HG03025 (cell line): ENCODE data around the gene CKS2.
"Not testable (repeated sequence)": the region's sequence is repeated elsewhere in the genome, so short reads cannot be mapped to it uniquely, and the experiment has no call there.

ENCODE experiments used
- ATAC-seq: cut with Tn5 transposase; IDR thresholded peaks from one replicate; pipeline ENCODE4 v1.9.1; 2021; ENCODE audit warnings: mild to moderate bottlenecking, moderate library complexity; ENCODE audit not compliant: unreplicated experiment, low FRiP score

Gene CKS2

DNA sequence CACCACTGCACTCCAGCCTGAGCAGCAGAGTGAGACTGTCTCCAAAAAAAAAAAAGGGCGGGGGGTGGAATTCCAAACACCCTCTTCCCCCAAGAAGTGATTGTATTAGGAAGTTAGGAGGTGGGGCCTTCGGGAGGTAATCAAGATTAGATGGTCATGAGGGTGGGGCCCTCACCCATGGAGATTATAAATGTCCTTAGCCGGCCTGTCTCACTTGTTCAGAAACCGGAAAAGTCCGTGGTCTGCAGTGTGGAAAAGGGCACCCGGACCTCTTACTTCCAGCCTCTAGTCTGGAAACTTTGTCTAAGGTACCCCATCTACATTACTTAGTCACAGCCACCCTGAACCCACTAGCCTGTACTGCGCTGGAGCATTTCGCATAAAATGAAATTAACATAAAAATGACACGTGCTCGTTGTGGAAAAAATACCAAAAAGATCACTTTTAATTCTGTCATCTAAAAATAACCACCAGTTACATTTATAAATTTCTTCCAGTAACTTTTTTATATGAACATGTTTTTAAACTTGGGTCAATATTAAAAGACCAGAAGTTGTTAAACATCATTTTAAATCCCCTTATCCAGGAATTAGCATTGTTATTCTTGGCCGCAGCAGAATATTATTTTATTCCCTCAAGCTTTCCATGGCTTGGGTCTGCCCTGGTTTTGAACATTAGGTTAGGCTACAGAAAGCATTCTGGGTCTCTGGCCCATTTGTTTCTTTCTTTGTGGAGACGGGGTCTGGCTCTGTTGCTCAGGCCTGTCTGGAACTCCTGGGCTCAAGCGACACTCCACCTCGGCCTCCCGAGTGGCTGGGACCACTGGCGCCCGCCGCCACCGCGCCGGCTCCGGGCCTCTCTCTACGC, 1.2 kb upstream of the CKS2 start:
- ATAC-seq, result no peak

DNA sequence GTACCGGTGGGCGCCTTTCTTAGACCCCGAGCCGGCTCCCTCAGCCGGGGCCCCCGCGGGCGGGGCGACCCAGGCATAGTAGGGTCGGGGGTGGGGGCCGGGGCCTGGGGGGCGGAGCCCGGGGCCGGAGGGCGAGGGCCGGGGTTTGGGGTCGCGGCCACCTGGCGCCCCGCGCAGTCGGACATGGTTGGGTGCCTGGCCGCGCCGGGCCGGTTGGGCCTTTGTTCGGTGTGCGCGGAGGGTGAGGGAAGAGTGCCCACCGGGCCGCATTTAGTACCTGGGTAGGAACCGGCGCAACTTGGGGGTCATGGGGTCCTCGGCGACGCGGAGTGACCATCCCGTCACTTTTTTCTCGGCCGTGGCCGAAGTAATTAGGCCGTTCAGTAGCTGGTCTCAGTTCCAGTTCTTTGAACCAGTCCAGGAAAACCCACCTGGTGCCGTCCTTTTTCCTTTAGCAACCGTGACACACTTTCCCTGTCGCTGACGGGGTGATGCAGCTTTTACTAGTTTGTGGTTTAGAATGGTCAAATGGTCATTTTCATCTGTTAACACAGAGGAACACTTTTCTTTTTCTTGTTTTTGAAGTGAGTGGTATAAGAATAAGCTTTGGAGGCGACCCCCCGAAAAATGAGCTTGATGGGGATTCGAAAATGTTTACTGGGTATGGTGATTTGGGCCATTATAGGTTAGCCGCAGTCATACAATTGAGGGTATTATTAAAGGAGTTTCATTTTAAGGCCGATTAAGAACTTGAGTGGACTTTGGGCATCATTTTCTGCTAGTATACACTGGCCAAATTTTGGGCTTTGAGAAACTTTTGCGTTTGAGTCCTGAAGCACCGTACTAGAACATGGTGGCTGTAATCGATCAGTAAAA, 589 bp downstream of the CKS2 start:
- no peak for ATAC-seq

DNA sequence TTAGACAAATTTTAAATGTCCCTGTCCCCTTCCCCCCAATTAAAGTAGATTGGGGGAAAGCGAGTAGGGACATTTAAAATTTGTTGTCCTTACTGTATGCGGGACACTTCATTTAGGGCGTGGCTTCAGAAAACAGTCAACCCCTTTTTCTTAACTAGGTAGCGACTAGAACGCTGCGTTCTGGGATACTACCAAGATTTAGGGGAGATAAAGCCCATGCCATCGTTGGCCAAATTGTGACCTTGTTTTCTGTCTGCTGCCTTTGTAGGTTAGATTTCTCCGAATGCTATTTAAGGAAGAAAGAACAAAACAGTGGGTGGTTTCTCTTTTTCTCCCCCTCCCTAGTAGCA, 1.2 kb downstream of the CKS2 start:
- ATAC-seq, result no peak

DNA sequence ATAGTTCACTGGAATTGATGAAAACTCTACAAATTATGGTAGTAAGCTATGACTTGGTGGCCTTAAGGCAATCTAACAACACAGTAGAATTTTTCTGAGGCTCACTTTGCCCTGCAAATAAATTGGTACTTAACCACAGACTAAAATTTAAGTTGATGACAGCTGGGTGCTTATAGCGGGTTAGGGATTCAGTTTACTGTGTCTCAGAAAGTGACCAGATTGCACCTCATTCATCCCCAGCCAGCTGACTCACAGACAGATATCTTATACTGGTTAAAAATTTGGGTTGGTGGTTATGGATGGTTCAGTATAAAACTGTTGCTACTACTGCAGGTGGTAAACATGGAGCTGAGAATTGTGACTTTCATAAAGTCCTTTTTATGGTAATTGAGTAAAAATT, 2.8 kb downstream of the CKS2 start:
- ATAC-seq, result no peak

DNA sequence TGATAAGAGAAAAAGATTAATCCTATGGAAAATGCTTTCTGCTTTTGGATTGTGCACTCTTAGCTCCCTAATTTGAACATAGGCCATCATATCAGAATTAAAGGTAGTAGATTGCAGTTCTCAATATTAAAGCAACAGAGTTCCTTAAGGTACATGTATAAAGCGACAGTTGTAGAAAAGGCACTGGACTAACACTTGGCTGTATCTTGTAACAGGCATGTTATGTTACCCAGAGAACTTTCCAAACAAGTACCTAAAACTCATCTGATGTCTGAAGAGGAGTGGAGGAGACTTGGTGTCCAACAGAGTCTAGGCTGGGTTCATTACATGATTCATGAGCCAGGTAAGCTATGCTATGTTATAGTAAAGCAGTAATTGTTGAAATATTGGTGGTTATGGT, 4.0 kb downstream of the CKS2 start:
- no peak for ATAC-seq

DNA sequence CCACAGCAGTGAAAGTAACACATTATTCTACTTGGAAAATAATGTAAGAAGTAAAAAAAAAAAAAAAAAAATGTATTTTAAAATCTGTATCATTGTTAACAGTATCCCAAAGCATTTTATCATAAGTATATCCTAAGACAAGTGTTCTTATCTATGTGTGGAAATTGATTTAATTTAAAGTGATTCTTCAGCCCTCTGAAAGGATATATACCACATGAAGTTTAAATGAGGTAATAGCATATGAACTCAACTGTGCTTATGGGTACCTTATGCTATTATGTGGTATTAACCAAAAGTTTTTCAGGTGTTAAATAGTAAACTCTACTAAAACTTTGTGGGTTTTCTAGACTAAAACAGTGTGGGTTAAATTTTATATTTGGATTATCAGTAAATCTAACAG, 4.5 kb downstream of the CKS2 start:
- no peak for ATAC-seq

DNA sequence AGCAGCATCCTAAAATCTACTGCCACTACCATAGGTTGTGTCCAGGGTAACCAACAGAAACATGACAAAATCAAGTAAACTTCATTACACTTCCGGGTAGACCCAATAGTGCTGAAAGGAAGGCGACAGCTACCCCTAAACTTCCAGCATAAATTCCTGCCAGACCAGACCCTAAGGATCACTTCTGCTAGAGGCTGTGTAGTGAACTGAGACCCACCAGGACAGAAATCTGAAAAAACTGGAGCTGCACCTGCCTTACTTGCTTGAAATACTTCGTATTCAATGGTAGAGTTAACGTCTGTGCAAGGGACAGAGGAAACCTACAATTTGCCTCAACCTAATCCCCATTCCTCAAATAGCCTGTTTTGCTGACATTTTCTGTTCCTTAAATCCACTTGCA, 6.3 kb downstream of the CKS2 start:
- ATAC-seq, result no peak

DNA sequence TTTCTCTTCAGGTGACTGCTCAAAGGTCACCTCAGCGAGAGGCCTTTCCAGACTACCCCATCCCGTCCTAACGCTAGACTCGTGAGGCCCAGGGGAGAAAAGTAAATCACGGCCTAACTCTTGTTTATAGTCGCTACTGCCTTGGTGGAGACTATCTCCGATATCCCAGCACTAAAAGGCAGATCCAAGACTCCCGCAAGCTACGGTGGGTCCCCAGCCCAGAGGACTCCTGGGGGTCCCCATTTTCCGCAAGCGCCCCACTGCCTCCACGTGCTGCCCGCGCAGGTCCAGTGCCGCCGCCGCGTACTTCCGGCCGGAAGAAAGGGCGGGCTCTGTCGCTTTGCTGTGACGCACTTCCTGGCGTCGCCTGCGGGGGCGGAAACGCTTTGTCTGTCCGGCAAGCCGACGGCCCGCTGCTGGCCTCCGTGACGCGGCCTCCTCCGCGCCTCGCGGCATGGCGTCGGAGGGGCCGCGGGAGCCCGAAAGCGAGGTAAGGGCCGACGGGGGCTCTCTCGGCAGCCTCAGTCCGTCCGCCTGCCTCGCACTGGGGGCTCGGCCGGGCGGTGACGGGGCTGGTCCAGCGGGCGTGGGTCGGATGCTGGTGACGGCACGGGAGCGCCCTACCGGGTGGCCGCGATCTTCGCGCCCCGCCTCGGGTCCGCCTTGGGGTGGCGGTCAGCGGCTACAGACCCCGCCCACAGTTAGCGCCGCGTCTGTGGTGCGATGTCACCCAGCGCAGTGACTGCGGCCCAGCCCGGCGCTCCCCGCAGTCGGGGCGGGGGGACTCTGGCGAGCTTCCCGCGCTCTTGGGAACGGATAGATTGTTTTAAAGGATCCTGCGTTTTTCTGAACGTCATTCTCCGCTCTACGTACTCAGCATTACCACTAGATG, 7.4 kb downstream of the CKS2 start, which contains the start of gene SECISBP2:
Gene SECISBP2 (plus strand): TSS at position 378 of the 892 bp plus-strand sequence. CDS start 77 bp downstream, at position 455.
- ATAC-seq, result peak; percentile 87

DNA sequence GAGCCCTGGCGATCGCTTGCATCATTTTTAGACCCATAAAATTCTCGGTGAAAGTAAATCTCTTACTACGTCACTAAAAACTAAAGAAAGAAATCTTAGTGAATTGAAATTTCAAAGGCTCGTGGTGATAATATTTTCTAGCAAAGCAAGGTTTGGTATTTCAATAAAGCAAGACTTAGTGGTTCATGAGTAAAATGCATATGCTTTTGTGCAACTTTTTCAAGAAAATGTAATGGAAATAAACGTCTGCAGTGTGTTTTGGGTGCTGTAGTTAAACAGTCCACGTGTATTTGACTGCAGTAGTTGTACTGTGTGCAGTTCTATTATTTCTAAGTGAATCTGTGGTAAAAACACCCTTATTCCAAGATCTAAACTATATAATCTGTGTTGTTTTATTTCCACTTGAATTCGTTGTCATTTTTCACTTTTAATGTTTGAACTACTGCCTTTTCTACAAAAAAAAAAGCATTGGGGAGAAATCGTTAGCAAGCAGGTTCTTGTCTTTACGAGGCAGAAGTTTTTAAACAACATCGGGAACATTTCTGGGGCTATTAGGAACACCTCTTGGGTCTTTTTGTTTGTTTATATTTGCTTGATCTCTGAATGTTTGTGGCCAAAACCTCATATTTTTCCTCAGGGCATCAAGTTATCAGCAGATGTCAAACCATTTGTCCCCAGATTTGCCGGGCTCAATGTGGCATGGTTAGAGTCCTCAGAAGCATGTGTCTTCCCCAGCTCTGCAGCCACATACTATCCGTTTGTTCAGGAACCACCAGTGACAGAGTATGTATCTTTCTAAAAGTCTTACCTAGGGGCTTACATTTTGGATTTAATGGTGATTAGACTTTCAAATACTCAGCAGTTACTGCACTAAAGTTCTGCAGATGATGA, 8.3 kb downstream of the CKS2 start:
- no peak for ATAC-seq

DNA sequence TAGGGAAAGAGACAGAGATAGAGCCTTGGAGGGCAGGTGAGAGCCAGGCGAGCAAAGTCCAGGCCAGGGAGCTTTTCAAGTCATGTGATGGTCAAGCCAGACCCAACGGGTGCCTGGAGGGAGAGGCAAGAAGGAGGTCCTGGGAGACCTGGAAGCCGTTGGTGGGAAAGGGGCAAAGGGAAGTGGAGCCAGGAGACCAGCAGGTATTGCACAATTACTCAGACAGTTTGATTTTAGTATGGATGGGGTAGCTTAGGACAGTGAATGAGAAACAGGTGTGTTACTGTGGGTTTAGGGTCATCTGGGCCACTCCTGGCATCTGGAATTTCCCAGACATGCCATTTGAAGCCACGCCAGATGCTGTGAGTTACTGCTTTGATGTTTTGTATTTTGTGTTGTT, 12.4 kb downstream of the CKS2 start:
- ATAC-seq, result no peak

DNA sequence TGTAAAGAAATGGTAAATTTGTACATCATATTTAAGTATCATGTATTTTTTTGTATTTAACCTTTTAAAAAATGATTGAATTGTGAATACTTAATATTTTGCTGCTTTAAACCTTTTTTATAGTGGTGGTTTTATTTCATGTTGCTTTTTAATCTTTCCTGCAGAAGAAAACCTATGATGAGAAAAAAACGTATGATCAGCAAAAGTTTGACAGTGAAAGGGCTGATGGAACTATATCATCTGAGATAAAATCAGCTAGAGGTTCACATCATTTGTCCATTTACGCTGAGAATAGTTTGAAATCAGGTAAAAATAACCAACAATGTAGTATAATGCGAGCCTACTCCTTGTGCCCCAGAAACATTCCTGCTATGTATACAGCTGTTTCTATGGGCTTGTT, 14.7 kb downstream of the CKS2 start:
- no peak for ATAC-seq

DNA sequence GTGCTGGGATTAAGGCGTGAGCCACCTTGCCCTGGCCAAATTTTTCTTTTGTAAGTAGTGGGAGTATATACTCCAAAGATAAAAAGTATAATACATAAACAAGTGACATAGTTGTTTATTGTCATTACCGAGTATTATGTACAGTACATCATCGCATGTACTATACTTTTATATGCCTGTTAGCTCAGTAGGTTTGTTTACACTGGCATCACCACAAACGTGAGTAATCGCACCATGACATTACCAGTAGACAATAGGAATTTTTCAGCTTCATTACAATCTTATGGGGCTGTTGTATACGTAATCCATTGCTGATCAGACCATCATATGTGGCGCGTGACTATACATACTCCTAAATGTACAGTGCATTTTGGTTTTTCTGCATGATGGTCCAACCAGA, 17.1 kb downstream of the CKS2 start:
- no peak for ATAC-seq

DNA sequence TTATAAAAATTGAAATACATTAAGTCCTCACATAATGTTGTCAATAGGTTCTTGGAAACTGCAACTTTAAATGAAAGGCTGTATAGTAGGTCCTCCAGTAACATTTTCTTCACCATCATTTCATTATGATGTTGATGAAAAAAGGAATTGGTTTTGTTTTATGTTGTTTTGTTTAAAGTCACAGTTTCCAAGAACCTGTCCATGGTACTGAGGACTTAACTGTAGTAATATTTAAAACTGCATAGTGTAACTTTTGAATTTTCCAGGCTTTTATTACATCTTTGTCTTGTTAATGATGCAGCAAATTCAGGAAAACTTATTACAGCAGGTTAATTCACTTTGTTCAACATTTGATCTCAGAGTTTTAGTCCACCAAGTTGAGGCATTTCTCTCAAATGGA, 18.9 kb downstream of the CKS2 start:
- ATAC-seq, result no peak

DNA sequence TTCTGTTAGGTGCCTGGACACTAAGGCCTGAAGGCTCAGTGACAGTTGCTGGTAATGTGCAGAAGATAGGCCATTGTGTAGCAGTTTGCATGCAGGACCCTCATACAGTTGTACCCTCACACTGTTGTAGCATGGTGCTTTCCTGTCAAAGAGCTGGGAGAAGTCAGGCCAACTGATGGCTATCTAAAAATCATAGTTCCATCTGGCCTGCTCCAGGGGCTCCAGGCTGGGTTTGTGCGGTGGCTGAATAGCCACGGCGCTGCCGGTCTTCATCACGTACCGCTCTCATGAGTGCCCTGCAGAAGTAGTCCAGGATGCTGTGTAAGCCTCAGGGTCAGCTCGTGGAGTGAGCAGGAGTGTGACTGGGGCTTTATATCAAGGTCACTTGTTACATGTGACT, 19.5 kb downstream of the CKS2 start:
- ATAC-seq, result no peak

DNA sequence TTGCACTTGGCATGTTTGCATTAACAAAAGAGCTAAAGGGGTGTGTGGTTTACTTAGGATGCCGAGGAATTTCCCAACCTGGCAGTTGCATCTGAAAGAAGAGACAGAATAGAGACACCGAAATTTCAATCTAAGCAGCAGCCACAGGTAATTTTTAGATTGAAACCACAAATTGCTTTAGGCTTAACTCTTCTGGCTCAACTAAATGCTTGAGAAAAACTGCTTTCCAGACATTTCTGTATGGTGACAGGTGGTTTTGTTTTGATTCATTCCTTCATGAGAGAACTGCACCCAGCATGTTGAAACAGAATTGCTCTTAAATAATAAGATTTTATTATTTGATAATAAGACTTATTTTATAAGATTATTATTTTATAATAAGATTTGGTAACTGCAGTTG, 28.8 kb downstream of the CKS2 start:
- no peak for ATAC-seq

DNA sequence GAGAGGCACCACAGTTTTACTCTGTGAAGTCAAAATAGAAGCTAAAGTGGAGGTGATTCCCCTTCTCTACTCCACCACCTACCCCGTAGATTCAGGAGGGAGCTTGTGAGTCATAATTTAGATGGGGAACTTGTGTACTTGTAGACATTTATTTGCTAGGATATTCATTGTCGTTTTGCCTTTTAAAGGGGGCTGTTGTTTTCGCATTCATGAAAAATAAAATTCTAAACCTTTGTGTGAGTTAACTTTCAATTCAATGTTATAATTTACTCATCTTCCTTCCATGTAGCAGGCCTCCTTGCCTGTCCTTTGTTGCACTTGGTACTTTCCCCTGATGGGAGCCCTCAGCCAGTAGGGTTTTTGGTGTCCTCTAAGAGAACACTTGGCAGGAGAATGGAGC, 29.3 kb downstream of the CKS2 start:
- ATAC-seq, result no peak

DNA sequence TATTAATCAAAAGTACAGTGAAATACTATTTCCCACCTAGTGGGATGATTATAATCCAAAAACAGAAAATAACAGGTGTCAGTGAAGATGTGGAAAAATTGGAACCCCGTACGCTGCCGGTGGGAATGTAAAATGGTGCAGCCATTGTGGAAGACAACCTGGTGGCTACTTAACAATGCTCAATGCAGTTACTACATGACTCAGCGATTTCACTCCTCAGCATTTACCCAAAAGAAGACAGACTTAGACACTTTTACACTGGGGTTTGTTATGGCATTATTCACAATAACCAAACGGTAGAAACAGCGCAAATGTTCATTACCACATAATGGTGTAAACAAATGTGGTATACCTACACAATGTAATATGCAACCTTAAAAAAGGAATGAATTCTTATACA, 31.2 kb downstream of the CKS2 start:
- ATAC-seq, result no peak

DNA sequence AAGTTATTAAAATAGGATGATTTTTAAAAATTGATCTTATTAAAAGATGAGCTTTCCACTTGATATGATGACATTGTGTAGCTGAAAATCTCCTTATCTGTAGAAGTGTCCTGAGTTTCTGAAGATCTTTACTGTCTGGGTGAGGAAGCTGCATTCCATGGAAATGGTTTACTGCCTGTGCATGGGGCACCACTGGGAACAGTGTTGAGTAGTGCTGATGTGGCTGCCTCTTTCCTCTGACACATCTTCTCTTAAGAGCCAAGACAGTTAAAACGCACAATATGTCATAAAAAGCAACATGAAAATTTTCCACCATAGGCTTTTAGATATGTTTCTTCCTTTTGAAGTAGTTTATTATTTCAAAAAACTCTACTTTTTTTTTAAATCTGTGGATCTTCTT, 32.0 kb downstream of the CKS2 start:
- no peak for ATAC-seq

DNA sequence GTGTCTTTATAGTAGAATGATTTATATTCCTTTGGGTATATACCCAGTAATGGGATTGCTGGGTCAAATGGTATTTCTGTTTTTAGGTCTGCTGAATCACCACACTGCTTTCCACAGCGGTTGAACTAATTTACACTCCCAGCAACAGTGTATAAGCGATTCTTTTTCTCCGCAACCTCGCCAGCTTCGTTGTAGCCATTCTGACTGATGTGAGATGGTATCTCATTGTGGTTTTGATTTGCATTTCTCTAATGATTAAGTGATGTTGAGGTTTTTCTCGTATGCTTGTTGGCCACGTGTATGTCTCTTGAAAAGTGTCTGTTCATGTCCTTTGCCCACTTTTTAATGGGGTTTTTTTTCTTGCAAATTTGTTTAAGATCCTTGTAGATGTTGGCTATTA, 32.8 kb downstream of the CKS2 start:
- ATAC-seq, result not testable (repeated sequence)

DNA sequence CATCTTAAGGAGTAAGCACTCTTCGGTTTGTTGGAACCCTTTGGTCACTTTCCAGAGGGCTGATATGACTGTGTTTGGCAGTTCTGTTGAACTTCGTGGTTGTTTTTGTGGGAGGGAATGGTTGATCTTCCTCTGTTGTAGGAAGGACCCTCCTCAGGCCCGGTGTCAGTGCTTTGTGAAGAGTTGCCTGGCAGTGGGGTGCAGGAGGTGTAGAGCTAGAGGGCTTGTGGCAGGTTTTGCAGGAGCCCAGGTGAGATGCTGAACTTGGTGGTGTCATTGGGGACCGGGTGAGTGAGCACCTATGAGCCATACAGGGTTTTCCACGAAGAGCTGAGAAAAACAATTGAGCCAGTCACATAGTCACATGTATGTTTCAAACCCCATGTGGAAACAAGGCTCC, 34.5 kb downstream of the CKS2 start:
- ATAC-seq, result no peak
